B cell (primary cell): Measurements from ENCODE around the gene CTDSP2. TPM values are rescaled to one million over a fixed set of nuclear protein-coding genes. Genes with fewer than 3 reads are reported as not detected.

Source experiments
- ATAC-seq: fragments of 200-7000 bp; cut with Tn5 transposase; one replicate; pipeline ENCODE4 v1.10.0; 2021; ENCODE audit warnings: low read depth, mild to moderate bottlenecking, moderate number of reproducible peaks, moderate library complexity
- CTCF ChIA-PET: fragments of 350-600 bp; sonication (Branson Sonifier 250); formaldehyde crosslinking; loops from one replicate; lab custom pipeline; 2021; ENCODE audit warnings: antibody characterized with exemption, inconsistent platforms; lab: Charles Lee
- POLR2A ChIA-PET: fragments of 350-600 bp; sonication (Branson Sonifier 250); formaldehyde crosslinking; loops from one replicate; lab custom pipeline; 2021; ENCODE audit warnings: antibody characterized with exemption; lab: Charles Lee
- DNase-seq: peaks from one replicate; pipeline ENCODE4 v3.0.0; 2013
- H2AFZ ChIP-seq: 2 replicates; pipeline ENCODE4 v1.6.1; 2012; ENCODE audit warnings: mild to moderate bottlenecking, low read depth, low read length; ENCODE audit not compliant: insufficient read depth, poor library complexity, severe bottlenecking
- H3K27ac ChIP-seq, 2 donors: 1 replicate in 1 of 2; 2 replicates in 1 of 2; pipeline ENCODE4 v1.5.1; 2012 to 2013; ENCODE audit warnings: low read length in 2 of 2, mild to moderate bottlenecking in 2 of 2, moderate library complexity in 1 of 2
- H3K27me3 ChIP-seq, 4 experiments: fragments of 200-600 bp in 1 of 4; sonication (generic) in 1 of 4; replicated peaks in 1 of 4; 1 replicate in 2 of 4; 2 replicates in 2 of 4; pipeline versions ENCODE4 v1.6.1 to v1.7.0; 2013 to 2016; ENCODE audit warnings: low read length in 3 of 4, mild to moderate bottlenecking in 2 of 4, mixed read lengths in 1 of 4, moderate library complexity in 1 of 4; ENCODE audit not compliant: insufficient read depth in 4 of 4, control insufficient read depth in 3 of 4; ENCODE audit errors: control extremely low read depth in 1 of 4
- H3K36me3 ChIP-seq, 2 experiments: replicated peaks in 1 of 2; 1 replicate in 1 of 2; 2 replicates in 1 of 2; pipeline versions ENCODE4 v1.6.1 to v1.7.1; 2013; ENCODE audit warnings: low read length in 1 of 2; ENCODE audit not compliant: insufficient read depth in 2 of 2, control insufficient read depth in 1 of 2; ENCODE audit errors: control extremely low read depth in 1 of 2, extremely low read depth in 1 of 2
- H3K4me1 ChIP-seq, 2 donors: fragments of 200-600 bp in 1 of 2; sonication (generic) in 1 of 2; 1 replicate in 1 of 2; 2 replicates in 1 of 2; pipeline versions ENCODE4 v1.5.1 to v1.6.1; 2013 to 2017; ENCODE audit warnings: low read length in 2 of 2; ENCODE audit not compliant: control insufficient read depth in 2 of 2, insufficient read depth in 2 of 2
- H3K4me2 ChIP-seq: replicated peaks from 2 replicates; pipeline ENCODE3; 2012; ENCODE audit warnings: mild to moderate bottlenecking, low read depth, low read length; ENCODE audit not compliant: poor library complexity, severe bottlenecking
- H3K4me3 ChIP-seq, 5 experiments: fragments of 200-600 bp in 1 of 5; sonication (generic) in 1 of 5; 1 replicate in 3 of 5; 2 replicates in 2 of 5; pipeline versions ENCODE4 v1.5.1 to v1.7.0; 2011 to 2016; ENCODE audit warnings: low read length in 4 of 5, mild to moderate bottlenecking in 4 of 5, low read depth in 2 of 5, control low read depth in 1 of 5, moderate library complexity in 1 of 5; ENCODE audit not compliant: insufficient read depth in 1 of 5; ENCODE audit errors: control extremely low read depth in 1 of 5, extremely low read depth in 1 of 5
- H3K79me2 ChIP-seq: fragments of 200-600 bp; sonication (generic); one replicate; pipeline ENCODE4 v1.6.0; 2016; ENCODE audit warnings: low read length; ENCODE audit not compliant: control insufficient read depth, insufficient read depth
- H3K9ac ChIP-seq: fragments of 200-600 bp; sonication (generic); 2 replicates; pipeline ENCODE4 v1.6.1; 2017; ENCODE audit warnings: mild to moderate bottlenecking, low read length, moderate library complexity
- H3K9me3 ChIP-seq, 3 donors: one replicate each; pipeline versions ENCODE4 v1.6.1 to v1.7.1; 2013; ENCODE audit warnings: low read length in 2 of 3; ENCODE audit not compliant: control insufficient read depth in 2 of 3, insufficient read depth in 1 of 3; ENCODE audit errors: control extremely low read depth in 1 of 3
- H4K20me1 ChIP-seq: 2 replicates; pipeline ENCODE4 v1.6.0; 2012; ENCODE audit warnings: mild to moderate bottlenecking, low read length; ENCODE audit not compliant: insufficient read depth, control insufficient read depth, poor library complexity, severe bottlenecking
- H3K27ac Mint-ChIP-seq: one replicate; pipeline ENCODE4 v1.8.0; 2021; ENCODE audit warnings: mixed read lengths
- H3K27me3 Mint-ChIP-seq: one replicate; pipeline ENCODE4 v1.8.0; 2021; ENCODE audit warnings: mixed read lengths
- H3K4me1 Mint-ChIP-seq: one replicate; pipeline ENCODE4 v1.8.0; 2021; ENCODE audit warnings: mixed read lengths
- H3K4me3 Mint-ChIP-seq: one replicate; pipeline ENCODE4 v1.8.0; 2021; ENCODE audit warnings: mixed read lengths
- H3K9me3 Mint-ChIP-seq: one replicate; pipeline ENCODE4 v1.8.0; 2022; ENCODE audit warnings: mixed read lengths; ENCODE audit not compliant: insufficient read depth
- EZH2 ChIP-seq: IDR thresholded peaks from 2 replicates; pipeline ENCODE4 v1.6.1; 2012; ENCODE audit warnings: borderline replicate concordance, low read depth, mild to moderate bottlenecking, moderate library complexity, low read length; ENCODE audit not compliant: insufficient read depth, poor library complexity, severe bottlenecking
- WGBS: methylation state at CpG from one replicate; pipeline ENCODE4 v1.1.5; 2013; ENCODE audit warnings: missing lambda C conversion rate; ENCODE audit not compliant: insufficient coverage; 5-methylcytosine and 5-hydroxymethylcytosine counted together
- intact Hi-C: fragments of 100-400 bp; cut with micrococcal nuclease; formaldehyde crosslinking; loops from one replicate; pipeline ENCODE4 v1.10.0; 2022
- polyA plus RNA-seq: library from polyadenylated mRNA; depleted of rRNA; stranded (reverse); fragments of >200 nt; gene quantifications from 2 replicates; pipeline ENCODE4 v1.2.3, GENCODE V29; 2012
- total RNA-seq, 2 donors: library from RNA; stranded (reverse); fragments of 120-200 nt in 1 of 2; gene quantifications; 1 replicate in 1 of 2; 2 replicates in 1 of 2; pipeline versions ENCODE4 v1.2.3 to v1.2.4, GENCODE V29; 2013 to 2022
- TF ChIP-seq, protein P1 (sequence below): fragments of 200-600 bp; IDR thresholded peaks from one replicate; pipeline ENCODE4 v1.8.0; 2022; ENCODE audit warnings: antibody characterized with exemption, mild to moderate bottlenecking

Gene CTDSP2
- total and polyA plus RNA-seq, 2 donors (not counting 1 experiment from before 2014, with no cell fraction given): 99.1 to 209 TPM

- 90% methylated on average over 3 of the region's 3 CpGs for WGBS
- intact Hi-C loops: loop anchor here (5.0 kb wide), 1 partner anchor 76 kb away; the partner anchor contains the start of gene MARCHF9
- ATAC-seq: no peak
- no peaks in the 10 kb centered on the region for H3K9me3 ChIP-seq
- H3K4me1 Mint-ChIP-seq: peaks cover 76% of the 10 kb centered on the region
- ChIA-PET POLR2A (interaction anchor here (0.9 to 1.0 kb wide), 2 partner anchors 31 to 65 kb away, joined by 3 to 13 read pairs; no protein-coding TSS in a partner anchor), CTCF (interaction anchor here (1.8 to 8.4 kb wide), 10 partner anchors 10 to 107 kb away, joined by 3 to 182 read pairs (median 12); partner anchors contain the start of genes CTDSP2 and TSFM)
- H3K4me3 Mint-ChIP-seq: peak overlapping the region; percentile 50
- H3K4me1 ChIP-seq: peaks cover 72 to 79% of the 10 kb centered on the region in 2 donors
- no peak for DNase-seq
- H3K79me2 ChIP-seq: peaks cover 97% of the 10 kb centered on the region
- no peaks in the 10 kb centered on the region for H3K27me3 ChIP-seq
- TF ChIP-seq, protein P1, sequence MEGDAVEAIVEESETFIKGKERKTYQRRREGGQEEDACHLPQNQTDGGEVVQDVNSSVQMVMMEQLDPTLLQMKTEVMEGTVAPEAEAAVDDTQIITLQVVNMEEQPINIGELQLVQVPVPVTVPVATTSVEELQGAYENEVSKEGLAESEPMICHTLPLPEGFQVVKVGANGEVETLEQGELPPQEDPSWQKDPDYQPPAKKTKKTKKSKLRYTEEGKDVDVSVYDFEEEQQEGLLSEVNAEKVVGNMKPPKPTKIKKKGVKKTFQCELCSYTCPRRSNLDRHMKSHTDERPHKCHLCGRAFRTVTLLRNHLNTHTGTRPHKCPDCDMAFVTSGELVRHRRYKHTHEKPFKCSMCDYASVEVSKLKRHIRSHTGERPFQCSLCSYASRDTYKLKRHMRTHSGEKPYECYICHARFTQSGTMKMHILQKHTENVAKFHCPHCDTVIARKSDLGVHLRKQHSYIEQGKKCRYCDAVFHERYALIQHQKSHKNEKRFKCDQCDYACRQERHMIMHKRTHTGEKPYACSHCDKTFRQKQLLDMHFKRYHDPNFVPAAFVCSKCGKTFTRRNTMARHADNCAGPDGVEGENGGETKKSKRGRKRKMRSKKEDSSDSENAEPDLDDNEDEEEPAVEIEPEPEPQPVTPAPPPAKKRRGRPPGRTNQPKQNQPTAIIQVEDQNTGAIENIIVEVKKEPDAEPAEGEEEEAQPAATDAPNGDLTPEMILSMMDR: no peak
- no peak for TF ChIP-seq EZH2
- peaks cover 99% of the 10 kb centered on the region for H4K20me1 ChIP-seq
- no peak overlapping the region for H3K4me3 ChIP-seq
- H3K27ac ChIP-seq: peak overlapping the region in 1 of 2 donors; percentile 67
- no peaks in the 10 kb centered on the region for H3K9me3 Mint-ChIP-seq
- peaks cover 0 to 16% of the 10 kb centered on the region in 2 experiments for H3K36me3 ChIP-seq
- H3K4me2 ChIP-seq: peak overlapping the region; percentile 35
- no peak overlapping the region for H2AFZ ChIP-seq
- H3K27ac Mint-ChIP-seq: peak overlapping the region; percentile 61
- no peak overlapping the region for H3K9ac ChIP-seq
- H3K27me3 Mint-ChIP-seq: no peaks in the 10 kb centered on the region
Measured at GRCh38 chr12:57833672-57834071, 12.9 kb downstream of the CTDSP2 start.

GRCh38 chr12:57832966-57833365, 13.6 kb downstream of the CTDSP2 start:
- Histone ChIP-seq H3K4me2 (peak overlapping the region; percentile 35), H3K36me3 (peaks cover 0 to 21% of the 10 kb centered on the region in 2 experiments), H3K9ac (no peak overlapping the region), H3K4me3 (no peak overlapping the region), H3K9me3 (no peaks in the 10 kb centered on the region), H3K27me3 (no peaks in the 10 kb centered on the region), H2AFZ (no peak overlapping the region), H4K20me1 (peaks cover 99% of the 10 kb centered on the region), H3K4me1 (peaks cover 65 to 72% of the 10 kb centered on the region in 2 donors), H3K27ac (peak overlapping the region in 1 of 2 donors; percentile 67), H3K79me2 (peaks cover 97% of the 10 kb centered on the region)
- POLR2A ChIA-PET: interaction anchor here (0.6 to 1.0 kb wide), 6 partner anchors 21 to 72 kb away, joined by 3 to 13 read pairs (median 4); no protein-coding TSS in a partner anchor
- intact Hi-C loops: loop anchor here (5.0 kb wide), 1 partner anchor 76 kb away; the partner anchor contains the start of gene MARCHF9
- 50% methylated on average over 10 of the region's 10 CpGs for WGBS
- Mint-ChIP-seq H3K4me1 (peaks cover 68% of the 10 kb centered on the region), H3K27ac (peak overlapping the region; percentile 6), H3K4me3 (peak overlapping the region; percentile 19), H3K27me3 (no peaks in the 10 kb centered on the region), H3K9me3 (no peaks in the 10 kb centered on the region)
- ATAC-seq (no peak), DNase-seq (no peak)
- CTCF ChIA-PET: interaction anchor here (0.6 to 8.4 kb wide), 14 partner anchors 11 to 1232 kb away, joined by 3 to 182 read pairs (median 8); partner anchors contain the start of genes CTDSP2 and TSFM
- TF ChIP-seq EZH2: no peak
- TF ChIP-seq, protein P1: no peak
